GM10266 (cell line): Measurements from ENCODE around the gene ROBO2.
A peak's percentile ranks its signal among the peaks of the same experiment; 100 is the strongest.

Experiments
- DNase-seq: peaks from one replicate; pipeline ENCODE4 v3.0.0; 2012; ENCODE audit errors: extremely low spot score
- CTCF ChIP-seq: IDR thresholded peaks from 2 replicates; pipeline ENCODE4 v1.5.1; 2012; ENCODE audit warnings: mild to moderate bottlenecking, low read depth; ENCODE audit not compliant: control insufficient read depth, insufficient read depth; ENCODE audit errors: missing control alignments

Gene ROBO2

GRCh38 chr3:77251136-77251535 lies 211.2 kb downstream of the ROBO2 start:
- no peak for TF ChIP-seq CTCF
- DNase-seq = no peak

- DNase-seq = peak; percentile 42
- TF ChIP-seq CTCF = peak; percentile 65
These were observed 215.3 kb downstream of the ROBO2 start for GRCh38 chr3:77254967-77255831.

GRCh38 chr3:77256584-77257503 lies 216.9 kb downstream of the ROBO2 start:
- TF ChIP-seq CTCF = no peak
- no peak for DNase-seq

GRCh38 chr3:77259694-77260093 lies 219.8 kb downstream of the ROBO2 start:
- DNase-seq = no peak
- TF ChIP-seq CTCF = no peak

- TF ChIP-seq CTCF = no peak
- DNase-seq = no peak
These were observed 222.5 kb downstream of the ROBO2 start for GRCh38 chr3:77262361-77262760.

- TF ChIP-seq CTCF = no peak
- DNase-seq = no peak
These were observed 227.7 kb downstream of the ROBO2 start for GRCh38 chr3:77267589-77267988.
